Inflammatory macrophage (primary cell): ENCODE data around the gene NUDT15.
A peak's percentile ranks its signal among the peaks of the same experiment; 100 is the strongest.
"Not testable (repeated sequence)": the region's sequence is repeated elsewhere in the genome, so short reads cannot be mapped to it uniquely, and the experiment has no call there.

Experiments used
- DNase-seq, 2 donors: peaks; one replicate each; pipeline ENCODE4 v3.0.0-alpha.2; 2020 to 2022
- total RNA-seq, 18 experiments: gene quantifications; one replicate each; lab custom pipeline; 2026; ENCODE audit warnings: mixed read lengths in 6 of 18, inconsistent platforms in 2 of 18; lab: John Stamatoyannopoulos, UW

The NUDT15 gene
- 5.4 to 20.3 (median 11.9) reads per million in 18 experiments for total RNA-seq

GRCh38 chr13:48037346-48038173, at the start of gene NUDT15:
Gene NUDT15 (plus strand): TSS chr13:48037726. CDS start chr13:48037747, 21 bp downstream.
- DNase-seq: peak; percentile 96 to 97

- no peak for DNase-seq
Measured at GRCh38 chr13:47990427-47990826, 47.1 kb upstream of the NUDT15 start.

- DNase-seq: no peak
Measured at GRCh38 chr13:47990920-47991466, 46.5 kb upstream of the NUDT15 start.

- DNase-seq: no peak
Measured at GRCh38 chr13:47991859-47992258, 45.7 kb upstream of the NUDT15 start.

- no peak for DNase-seq
Measured at GRCh38 chr13:47997384-47997783, 40.1 kb upstream of the NUDT15 start.

GRCh38 chr13:47999973-48000372, 37.6 kb upstream of the NUDT15 start:
- no peak for DNase-seq

- DNase-seq: peak in 1 of 2 donors; percentile 1
Measured at GRCh38 chr13:48000559-48001113, 36.9 kb upstream of the NUDT15 start.

GRCh38 chr13:48001114-48001881, 36.2 kb upstream of the NUDT15 start, which contains the start of gene SUCLA2:
Gene SUCLA2 (minus strand): TSS chr13:48001273. CDS start chr13:48001269, 4 bp downstream.
- DNase-seq: peak; percentile 93 to 96

- not testable (repeated sequence) for DNase-seq
Measured at GRCh38 chr13:48001999-48002398, 35.5 kb upstream of the NUDT15 start.

GRCh38 chr13:48004201-48004600, 33.3 kb upstream of the NUDT15 start:
- peak; percentile 8 to 31 for DNase-seq

- no peak for DNase-seq
Measured at GRCh38 chr13:48006396-48006795, 31.1 kb upstream of the NUDT15 start.

- no peak for DNase-seq
Measured at GRCh38 chr13:48009284-48009683, 28.2 kb upstream of the NUDT15 start.

- no peak for DNase-seq
Measured at GRCh38 chr13:48010698-48011097, 26.8 kb upstream of the NUDT15 start.

GRCh38 chr13:48012668-48013067, 24.9 kb upstream of the NUDT15 start:
- DNase-seq: no peak

GRCh38 chr13:48014359-48014758, 23.2 kb upstream of the NUDT15 start:
- no peak for DNase-seq

GRCh38 chr13:48018637-48019036, 18.9 kb upstream of the NUDT15 start:
- no peak for DNase-seq

GRCh38 chr13:48019796-48020195, 17.7 kb upstream of the NUDT15 start:
- no peak for DNase-seq

GRCh38 chr13:48028066-48028465, 9.5 kb upstream of the NUDT15 start:
- DNase-seq: no peak

GRCh38 chr13:48029859-48030258, 7.7 kb upstream of the NUDT15 start:
- no peak for DNase-seq

- DNase-seq: peak in 1 of 2 donors; percentile 1
Measured at GRCh38 chr13:48038761-48039160, 1.2 kb downstream of the NUDT15 start.

- DNase-seq: no peak
Measured at GRCh38 chr13:48040049-48040448, 2.5 kb downstream of the NUDT15 start.

GRCh38 chr13:48040896-48041295, 3.4 kb downstream of the NUDT15 start:
- no peak for DNase-seq

GRCh38 chr13:48042894-48043293, 5.4 kb downstream of the NUDT15 start:
- DNase-seq: no peak
